Nephron progenitor cell (in vitro differentiated cells): Measurements from ENCODE around the gene OSTN.

Source experiments
- DNase-seq: peaks from one replicate; pipeline ENCODE4 v3.0.0; 2021
- H3K27ac Mint-ChIP-seq: 2 replicates; pipeline ENCODE4 v1.8.0; 2021; ENCODE audit warnings: mild to moderate bottlenecking, moderate library complexity, mixed read lengths
- H3K27me3 Mint-ChIP-seq: 2 replicates; pipeline ENCODE4 v1.8.0; 2021; ENCODE audit warnings: mild to moderate bottlenecking, low read depth, mixed read lengths; ENCODE audit not compliant: poor library complexity
- H3K36me3 Mint-ChIP-seq: 2 replicates; pipeline ENCODE4 v1.8.0; 2021; ENCODE audit warnings: low read depth, mixed read lengths
- H3K4me1 Mint-ChIP-seq: 2 replicates; pipeline ENCODE4 v1.8.0; 2021; ENCODE audit warnings: mixed read lengths
- H3K4me3 Mint-ChIP-seq: 2 replicates; pipeline ENCODE4 v1.8.0; 2021; ENCODE audit warnings: mild to moderate bottlenecking, moderate library complexity, mixed read lengths
- H3K9me3 Mint-ChIP-seq: 2 replicates; pipeline ENCODE4 v1.8.0; 2021; ENCODE audit warnings: mild to moderate bottlenecking, moderate library complexity, mixed read lengths
- CTCF ChIP-seq: fragments of 200-600 bp; sonication (generic); IDR thresholded peaks from 2 replicates; pipeline ENCODE4 v1.5.0; 2021; ENCODE audit warnings: antibody characterized with exemption

The OSTN gene

GRCh38 chr3:191198932-191199331 is at the start of gene OSTN:
TSS of gene OSTN (plus strand) at chr3:191199241. CDS start at chr3:191212533, 13,292 bp downstream.
- Mint-ChIP-seq H3K27me3 (no peaks in the 10 kb centered on the region), H3K4me3 (no peak within 1 kb of the TSS), H3K9me3 (no peaks in the 10 kb centered on the region), H3K4me1 (peaks cover 9% of the 10 kb centered on the region), H3K36me3 (no peaks in the 10 kb centered on the region), H3K27ac (peak within 1 kb of the TSS; percentile 5)
- no peak for DNase-seq
- TF ChIP-seq CTCF = no peak

- H3K36me3 Mint-ChIP-seq = peaks cover 8% of the 10 kb centered on the region
- DNase-seq = no peak
- no peak overlapping the region for H3K4me3 Mint-ChIP-seq
- H3K4me1 Mint-ChIP-seq = no peaks in the 10 kb centered on the region
- TF ChIP-seq CTCF = no peak
- H3K27me3 Mint-ChIP-seq = peaks cover 5% of the 10 kb centered on the region
- peaks cover 30% of the 10 kb centered on the region for H3K9me3 Mint-ChIP-seq
- H3K27ac Mint-ChIP-seq = no peak overlapping the region
These were observed 47.4 kb upstream of the OSTN start for GRCh38 chr3:191151653-191152052.

- H3K27me3 Mint-ChIP-seq = peaks cover 5% of the 10 kb centered on the region
- no peak overlapping the region for H3K4me3 Mint-ChIP-seq
- no peak for TF ChIP-seq CTCF
These were observed 44.2 kb upstream of the OSTN start for GRCh38 chr3:191154827-191155226.

GRCh38 chr3:191158247-191158646 is 40.8 kb upstream of the OSTN start:
- no peak for TF ChIP-seq CTCF
- Mint-ChIP-seq H3K4me3 (no peak overlapping the region), H3K27ac (no peak overlapping the region)

More at GRCh38 chr3:191154827-191155226, 44.2 kb upstream of the OSTN start:
- Mint-ChIP-seq H3K9me3 (peaks cover 30% of the 10 kb centered on the region), H3K4me1 (no peaks in the 10 kb centered on the region), H3K27ac (no peak overlapping the region), H3K36me3 (peaks cover 8% of the 10 kb centered on the region)
- DNase-seq = no peak

GRCh38 chr3:191158815-191159214 is 40.2 kb upstream of the OSTN start:
- no peak overlapping the region for H3K4me3 Mint-ChIP-seq
- TF ChIP-seq CTCF = no peak
- peaks cover 39% of the 10 kb centered on the region for H3K9me3 Mint-ChIP-seq
- peaks cover 8% of the 10 kb centered on the region for H3K36me3 Mint-ChIP-seq
- no peak overlapping the region for H3K27ac Mint-ChIP-seq
- H3K27me3 Mint-ChIP-seq = no peaks in the 10 kb centered on the region
- no peak for DNase-seq
- H3K4me1 Mint-ChIP-seq = no peaks in the 10 kb centered on the region

More at GRCh38 chr3:191158247-191158646, 40.8 kb upstream of the OSTN start:
- Mint-ChIP-seq H3K9me3 (peaks cover 41% of the 10 kb centered on the region), H3K4me1 (no peaks in the 10 kb centered on the region), H3K36me3 (peaks cover 8% of the 10 kb centered on the region), H3K27me3 (no peaks in the 10 kb centered on the region)
- no peak for DNase-seq

- DNase-seq = no peak
- Mint-ChIP-seq H3K27ac (no peak overlapping the region), H3K4me3 (no peak overlapping the region), H3K27me3 (no peaks in the 10 kb centered on the region), H3K9me3 (peaks cover 12% of the 10 kb centered on the region), H3K4me1 (no peaks in the 10 kb centered on the region), H3K36me3 (no peaks in the 10 kb centered on the region)
- no peak for TF ChIP-seq CTCF
These were observed 33.2 kb upstream of the OSTN start for GRCh38 chr3:191165802-191166201.
